Stimulated activated CD4-positive, alpha-beta T cell treated with anti-CD3 and anti-CD28 coated beads, Interleukin-1b, Interleukin-23, amount 100 ng/mL, for 4 hours (primary cell): ENCODE data around the gene HELZ.

ENCODE experiments used
- DNase-seq, 2 donors: peaks; one replicate each; pipeline ENCODE4 v3.0.0-alpha.2; 2020; ENCODE audit warnings: low read depth in 2 of 2

Gene HELZ

GRCh38 chr17:67024736-67025135 lies 220.3 kb downstream of the HELZ start:
- no peak for DNase-seq

DNA sequence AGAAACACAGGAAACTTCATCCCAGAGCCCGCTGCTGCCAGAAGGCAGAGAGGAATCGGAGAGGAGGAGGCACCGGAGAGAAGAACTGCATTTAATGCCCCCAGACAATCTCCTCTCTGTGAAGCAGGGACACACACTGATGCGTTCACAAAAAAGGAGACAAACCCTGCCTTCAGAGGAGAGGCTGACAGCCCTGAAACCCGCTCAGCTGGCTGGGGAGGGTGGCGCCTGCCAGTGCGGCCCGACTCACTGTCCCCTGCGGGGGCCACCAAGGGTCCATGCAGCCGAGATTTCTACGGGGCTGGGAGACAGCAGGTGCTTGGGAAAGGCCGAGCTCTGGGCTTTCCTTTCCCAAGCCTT lies 222.6 kb downstream of the HELZ start:
- DNase-seq, result no peak

DNA sequence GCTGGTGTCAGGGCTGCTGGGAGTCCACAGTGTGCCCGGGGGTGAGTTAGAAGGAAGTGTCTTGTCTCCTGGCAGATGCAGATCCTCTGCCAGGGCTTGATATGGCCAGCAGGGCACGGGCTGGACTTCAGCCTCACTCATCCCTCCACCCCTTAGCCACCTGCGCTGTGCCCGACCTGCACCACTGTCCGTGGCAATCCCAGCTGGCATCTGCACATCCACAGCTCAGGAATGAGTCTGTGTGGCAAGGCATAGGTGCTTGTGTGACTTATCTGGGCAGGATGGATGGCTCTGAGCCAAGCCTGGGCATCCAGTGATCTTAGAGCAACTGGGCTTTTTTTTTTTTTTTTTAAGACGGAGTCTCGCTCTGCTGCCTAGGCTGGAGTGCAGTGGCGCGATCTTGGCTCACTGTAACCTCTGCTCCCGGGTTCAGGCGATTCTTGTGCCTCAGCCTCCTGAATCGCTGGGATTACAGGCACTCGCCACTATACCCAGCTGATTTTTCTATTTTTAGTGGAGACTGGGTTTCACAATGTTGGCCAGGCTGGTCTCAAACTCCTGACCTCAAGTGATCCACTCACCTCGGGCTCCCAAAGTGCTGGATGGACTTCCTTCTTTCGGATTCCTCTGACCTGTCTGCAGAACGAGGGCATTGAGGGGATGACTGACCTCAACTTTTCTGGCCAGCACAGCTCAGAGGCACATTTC lies 223.1 kb downstream of the HELZ start:
- DNase-seq, result no peak

DNA sequence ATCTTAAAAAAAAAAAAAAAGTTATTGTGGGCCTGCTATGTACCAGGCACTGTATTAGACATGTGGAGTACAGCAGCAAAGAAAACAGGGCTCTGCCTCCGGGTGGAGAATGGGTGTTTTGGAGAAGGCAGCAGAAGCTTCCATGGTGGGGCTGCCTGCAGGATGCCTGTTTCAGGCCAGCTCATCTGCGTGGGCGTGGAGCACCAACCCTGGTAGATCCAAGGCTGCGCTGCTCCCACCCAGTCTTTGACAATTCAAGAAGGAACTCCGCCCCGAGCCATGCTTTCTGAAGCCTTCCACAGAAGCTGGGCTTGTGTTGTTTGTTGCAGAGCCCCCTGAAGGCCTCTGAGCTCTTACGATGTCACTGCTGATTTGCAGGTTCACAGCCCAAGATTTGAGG lies 223.8 kb downstream of the HELZ start:
- no peak for DNase-seq
